ENCODE measurements around the gene TMEM88.

GRCh38 chr17:7894866-7895265 is 40.0 kb downstream of the TMEM88 start:
- TF ChIP-seq, protein P1, sequence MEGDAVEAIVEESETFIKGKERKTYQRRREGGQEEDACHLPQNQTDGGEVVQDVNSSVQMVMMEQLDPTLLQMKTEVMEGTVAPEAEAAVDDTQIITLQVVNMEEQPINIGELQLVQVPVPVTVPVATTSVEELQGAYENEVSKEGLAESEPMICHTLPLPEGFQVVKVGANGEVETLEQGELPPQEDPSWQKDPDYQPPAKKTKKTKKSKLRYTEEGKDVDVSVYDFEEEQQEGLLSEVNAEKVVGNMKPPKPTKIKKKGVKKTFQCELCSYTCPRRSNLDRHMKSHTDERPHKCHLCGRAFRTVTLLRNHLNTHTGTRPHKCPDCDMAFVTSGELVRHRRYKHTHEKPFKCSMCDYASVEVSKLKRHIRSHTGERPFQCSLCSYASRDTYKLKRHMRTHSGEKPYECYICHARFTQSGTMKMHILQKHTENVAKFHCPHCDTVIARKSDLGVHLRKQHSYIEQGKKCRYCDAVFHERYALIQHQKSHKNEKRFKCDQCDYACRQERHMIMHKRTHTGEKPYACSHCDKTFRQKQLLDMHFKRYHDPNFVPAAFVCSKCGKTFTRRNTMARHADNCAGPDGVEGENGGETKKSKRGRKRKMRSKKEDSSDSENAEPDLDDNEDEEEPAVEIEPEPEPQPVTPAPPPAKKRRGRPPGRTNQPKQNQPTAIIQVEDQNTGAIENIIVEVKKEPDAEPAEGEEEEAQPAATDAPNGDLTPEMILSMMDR (conservative IDR thresholded peaks at IDR 0.05; ENCODE audit: low read depth, low read length), result no peak
- no peak for TF ChIP-seq EZH2 (IDR thresholded peaks at IDR 0.05; ENCODE audit: low read length, unreplicated experiment)

All from PC-3 (cell line).